HepG2 (cell line): ENCODE measurements around the gene CIAO3. TPM values are rescaled to one million over a fixed set of nuclear protein-coding genes. Genes with fewer than 3 reads are reported as not detected.

ENCODE experiments used
- ARNT ChIP-seq: fragments of 450-650 bp; IDR thresholded peaks from 2 replicates; pipeline ENCODE4 v1.6.1; 2017
- ATF7 ChIP-seq, 2 experiments: fragments of 450-650 bp in 1 of 2; sonication (generic) in 1 of 2; formaldehyde crosslinking in 1 of 2; IDR thresholded peaks; 2 replicates each; pipeline versions ENCODE4 v1.4.0 to v1.6.1; 2016 to 2020; ENCODE audit warnings: antibody characterized with exemption in 1 of 2, mild to moderate bottlenecking in 1 of 2, missing genetic modification reagents in 1 of 2
- NR0B2 ChIP-seq: sonication (generic); formaldehyde crosslinking; IDR thresholded peaks from 2 replicates; pipeline ENCODE4 v1.4.0; 2020; ENCODE audit warnings: mild to moderate bottlenecking, missing genetic modification reagents
- RNF219 ChIP-seq: sonication (generic); formaldehyde crosslinking; IDR thresholded peaks from 2 replicates; pipeline ENCODE4 v1.5.0; 2020; ENCODE audit warnings: mild to moderate bottlenecking, missing genetic modification reagents
- TEF ChIP-seq: sonication (generic); formaldehyde crosslinking; IDR thresholded peaks from 2 replicates; pipeline ENCODE4 v1.5.0; 2020; ENCODE audit warnings: missing genetic modification reagents
- UBTF ChIP-seq: sonication (generic); formaldehyde crosslinking; IDR thresholded peaks from 2 replicates; pipeline ENCODE4 v1.4.0; 2020; ENCODE audit warnings: mild to moderate bottlenecking, missing genetic modification reagents
- ZFYVE20 ChIP-seq: sonication (generic); formaldehyde crosslinking; IDR thresholded peaks from 2 replicates; pipeline ENCODE4 v1.8.0; 2023; ENCODE audit warnings: low read depth, mild to moderate bottlenecking, moderate library complexity, missing genetic modification reagents, borderline replicate concordance
- ZIK1 ChIP-seq: sonication (generic); formaldehyde crosslinking; IDR thresholded peaks from 2 replicates; pipeline ENCODE4 v1.5.0; 2020; ENCODE audit warnings: mild to moderate bottlenecking, low read depth, missing genetic modification reagents, borderline replicate concordance
- ZNF20 ChIP-seq: sonication (generic); formaldehyde crosslinking; IDR thresholded peaks from 2 replicates; pipeline ENCODE4 v1.4.0; 2020; ENCODE audit warnings: mild to moderate bottlenecking, moderate library complexity, missing genetic modification reagents
- ZNF570 ChIP-seq: sonication (generic); formaldehyde crosslinking; IDR thresholded peaks from 2 replicates; pipeline ENCODE4 v1.4.0; 2020; ENCODE audit warnings: mild to moderate bottlenecking, missing genetic modification reagents, borderline replicate concordance
- ZSCAN9 ChIP-seq: IDR thresholded peaks from 2 replicates; pipeline ENCODE4 v1.6.1; 2016; ENCODE audit warnings: borderline replicate concordance
- polyA plus RNA-seq, 8 experiments: library from polyadenylated mRNA; depleted of rRNA in 3 of 8; stranded (reverse) in 7 of 8; unstranded in 1 of 8; fragments of >200 nt; fragmentation: Illumina TruSeq in 4 of 8; extraction: Trizol in 4 of 8; gene quantifications; 2 replicates each; pipeline versions ENCODE4 v1.2.1 to v1.2.3, GENCODE V29; 2011 to 2016; ENCODE audit warnings: low read depth in 4 of 8, missing spikeins in 1 of 8, mixed read lengths in 1 of 8; ENCODE audit not compliant: insufficient read depth in 1 of 8
- total RNA-seq, 5 experiments: library from RNA; depleted of rRNA; stranded (reverse); fragments of >200 nt; fragmentation: Illumina TruSeq; extraction: Trizol; gene quantifications; 2 replicates each; pipeline ENCODE4 v1.2.3, GENCODE V29; 2016; ENCODE audit warnings: low read depth in 1 of 5
- TF ChIP-seq, protein P1 (sequence below): IDR thresholded peaks from 2 replicates; pipeline ENCODE4 v1.6.1; 2016; ENCODE audit warnings: mild to moderate bottlenecking
- TF ChIP-seq, protein P2 (sequence below): sonication (generic); formaldehyde crosslinking; IDR thresholded peaks from 2 replicates; pipeline ENCODE4 v1.4.0; 2020; ENCODE audit warnings: missing genetic modification reagents
- TF ChIP-seq, protein P3 (sequence below): sonication (generic); formaldehyde crosslinking; IDR thresholded peaks from 2 replicates; pipeline ENCODE4 v1.4.0; 2020; ENCODE audit warnings: missing genetic modification reagents

The CIAO3 gene
- total and polyA plus RNA-seq, 2 of the 13 experiments (the other 11 are each of a cell fraction or from before 2014, with no cell fraction given) = 21.7 to 25.0 TPM

DNA sequence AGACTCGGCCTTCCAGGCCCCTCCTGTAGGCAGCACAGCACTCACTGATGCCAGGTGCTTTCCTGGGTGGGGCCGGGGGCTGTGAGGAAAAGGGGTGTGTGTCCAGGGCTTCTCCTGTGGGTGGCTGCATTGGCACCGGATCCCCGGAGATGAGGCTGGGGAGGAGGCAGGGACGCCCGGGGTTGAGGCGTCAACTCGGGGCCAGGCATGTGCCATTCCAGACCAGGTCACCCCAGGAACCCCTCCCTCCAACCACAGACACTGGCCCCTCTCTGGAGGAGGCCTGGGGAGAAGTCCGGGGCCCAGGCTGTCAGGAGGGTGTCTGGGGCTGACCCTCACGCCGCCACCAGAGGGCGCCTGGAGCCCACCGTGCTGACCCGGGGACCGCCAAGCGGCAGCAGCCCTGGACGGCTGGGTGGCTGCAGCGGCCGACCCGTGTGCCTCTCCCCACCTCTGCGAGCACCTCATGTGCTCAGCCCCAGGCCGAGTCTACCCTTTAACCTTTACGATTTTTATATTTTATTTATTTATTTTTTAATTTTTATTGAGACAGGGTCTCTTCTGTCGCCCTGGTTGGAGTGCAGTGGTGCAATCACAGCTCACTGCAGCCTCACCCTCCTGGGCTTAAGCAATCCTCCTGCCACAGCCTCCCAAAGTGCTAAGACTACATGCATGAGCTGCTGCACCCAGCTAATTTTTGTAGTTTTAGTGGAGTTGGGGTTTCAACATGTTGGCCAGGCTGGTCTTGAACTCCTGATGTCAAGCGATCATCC is 29.1 kb downstream of the CIAO3 start (continued):
- TF ChIP-seq TEF (CRISPR knock-in tag) = no peak
- no peak for TF ChIP-seq ZSCAN9 (CRISPR knock-in tag)
- TF ChIP-seq, protein P1, sequence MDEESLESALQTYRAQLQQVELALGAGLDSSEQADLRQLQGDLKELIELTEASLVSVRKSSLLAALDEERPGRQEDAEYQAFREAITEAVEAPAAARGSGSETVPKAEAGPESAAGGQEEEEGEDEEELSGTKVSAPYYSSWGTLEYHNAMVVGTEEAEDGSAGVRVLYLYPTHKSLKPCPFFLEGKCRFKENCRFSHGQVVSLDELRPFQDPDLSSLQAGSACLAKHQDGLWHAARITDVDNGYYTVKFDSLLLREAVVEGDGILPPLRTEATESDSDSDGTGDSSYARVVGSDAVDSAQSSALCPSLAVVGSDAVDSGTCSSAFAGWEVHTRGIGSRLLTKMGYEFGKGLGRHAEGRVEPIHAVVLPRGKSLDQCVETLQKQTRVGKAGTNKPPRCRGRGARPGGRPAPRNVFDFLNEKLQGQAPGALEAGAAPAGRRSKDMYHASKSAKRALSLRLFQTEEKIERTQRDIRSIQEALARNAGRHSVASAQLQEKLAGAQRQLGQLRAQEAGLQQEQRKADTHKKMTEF (CRISPR knock-in tag) = no peak
- TF ChIP-seq, protein P2, sequence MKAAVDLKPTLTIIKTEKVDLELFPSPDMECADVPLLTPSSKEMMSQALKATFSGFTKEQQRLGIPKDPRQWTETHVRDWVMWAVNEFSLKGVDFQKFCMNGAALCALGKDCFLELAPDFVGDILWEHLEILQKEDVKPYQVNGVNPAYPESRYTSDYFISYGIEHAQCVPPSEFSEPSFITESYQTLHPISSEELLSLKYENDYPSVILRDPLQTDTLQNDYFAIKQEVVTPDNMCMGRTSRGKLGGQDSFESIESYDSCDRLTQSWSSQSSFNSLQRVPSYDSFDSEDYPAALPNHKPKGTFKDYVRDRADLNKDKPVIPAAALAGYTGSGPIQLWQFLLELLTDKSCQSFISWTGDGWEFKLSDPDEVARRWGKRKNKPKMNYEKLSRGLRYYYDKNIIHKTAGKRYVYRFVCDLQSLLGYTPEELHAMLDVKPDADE (CRISPR knock-in tag) = no peak
- TF ChIP-seq ZFYVE20 (CRISPR knock-in tag) = no peak
- no peak for TF ChIP-seq ZNF20 (CRISPR knock-in tag)
- no peak for TF ChIP-seq ZNF570 (CRISPR knock-in tag)
- TF ChIP-seq, protein P3, sequence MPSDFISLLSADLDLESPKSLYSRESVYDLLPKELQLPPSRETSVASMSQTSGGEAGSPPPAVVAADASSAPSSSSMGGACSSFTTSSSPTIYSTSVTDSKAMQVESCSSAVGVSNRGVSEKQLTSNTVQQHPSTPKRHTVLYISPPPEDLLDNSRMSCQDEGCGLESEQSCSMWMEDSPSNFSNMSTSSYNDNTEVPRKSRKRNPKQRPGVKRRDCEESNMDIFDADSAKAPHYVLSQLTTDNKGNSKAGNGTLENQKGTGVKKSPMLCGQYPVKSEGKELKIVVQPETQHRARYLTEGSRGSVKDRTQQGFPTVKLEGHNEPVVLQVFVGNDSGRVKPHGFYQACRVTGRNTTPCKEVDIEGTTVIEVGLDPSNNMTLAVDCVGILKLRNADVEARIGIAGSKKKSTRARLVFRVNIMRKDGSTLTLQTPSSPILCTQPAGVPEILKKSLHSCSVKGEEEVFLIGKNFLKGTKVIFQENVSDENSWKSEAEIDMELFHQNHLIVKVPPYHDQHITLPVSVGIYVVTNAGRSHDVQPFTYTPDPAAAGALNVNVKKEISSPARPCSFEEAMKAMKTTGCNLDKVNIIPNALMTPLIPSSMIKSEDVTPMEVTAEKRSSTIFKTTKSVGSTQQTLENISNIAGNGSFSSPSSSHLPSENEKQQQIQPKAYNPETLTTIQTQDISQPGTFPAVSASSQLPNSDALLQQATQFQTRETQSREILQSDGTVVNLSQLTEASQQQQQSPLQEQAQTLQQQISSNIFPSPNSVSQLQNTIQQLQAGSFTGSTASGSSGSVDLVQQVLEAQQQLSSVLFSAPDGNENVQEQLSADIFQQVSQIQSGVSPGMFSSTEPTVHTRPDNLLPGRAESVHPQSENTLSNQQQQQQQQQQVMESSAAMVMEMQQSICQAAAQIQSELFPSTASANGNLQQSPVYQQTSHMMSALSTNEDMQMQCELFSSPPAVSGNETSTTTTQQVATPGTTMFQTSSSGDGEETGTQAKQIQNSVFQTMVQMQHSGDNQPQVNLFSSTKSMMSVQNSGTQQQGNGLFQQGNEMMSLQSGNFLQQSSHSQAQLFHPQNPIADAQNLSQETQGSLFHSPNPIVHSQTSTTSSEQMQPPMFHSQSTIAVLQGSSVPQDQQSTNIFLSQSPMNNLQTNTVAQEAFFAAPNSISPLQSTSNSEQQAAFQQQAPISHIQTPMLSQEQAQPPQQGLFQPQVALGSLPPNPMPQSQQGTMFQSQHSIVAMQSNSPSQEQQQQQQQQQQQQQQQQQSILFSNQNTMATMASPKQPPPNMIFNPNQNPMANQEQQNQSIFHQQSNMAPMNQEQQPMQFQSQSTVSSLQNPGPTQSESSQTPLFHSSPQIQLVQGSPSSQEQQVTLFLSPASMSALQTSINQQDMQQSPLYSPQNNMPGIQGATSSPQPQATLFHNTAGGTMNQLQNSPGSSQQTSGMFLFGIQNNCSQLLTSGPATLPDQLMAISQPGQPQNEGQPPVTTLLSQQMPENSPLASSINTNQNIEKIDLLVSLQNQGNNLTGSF (CRISPR knock-in tag) = no peak
- TF ChIP-seq ARNT = no peak
- no peak for TF ChIP-seq NR0B2
- TF ChIP-seq ATF7 (IDR thresholded peaks at IDR 0.05) = no peak
- no peak for TF ChIP-seq ATF7 (CRISPR knock-in tag; IDR thresholded peaks at IDR 0.05)
- no peak for TF ChIP-seq RNF219
- no peak for TF ChIP-seq UBTF (CRISPR knock-in tag)
- TF ChIP-seq ZIK1 (CRISPR knock-in tag) = no peak
